BJ (cell line): ENCODE data around the gene SON. TPM values are rescaled to one million over a fixed set of nuclear protein-coding genes. Genes with fewer than 3 reads are reported as not detected.
"Not testable (repeated sequence)": the region's sequence is repeated elsewhere in the genome, so short reads cannot be mapped to it uniquely, and the experiment has no call there.

ENCODE experiments used
- CTCF ChIA-PET: fragments of 350-600 bp; formaldehyde crosslinking; extraction: SDS; loops from one replicate; lab custom pipeline; 2021; ENCODE audit warnings: antibody characterized with exemption, inconsistent platforms; lab: Yijun Ruan, JAX
- POLR2A ChIA-PET: fragments of 300-600 bp; sonication (Branson Sonifier 250); formaldehyde crosslinking; extraction: SDS; loops from one replicate; lab custom pipeline; 2021; ENCODE audit warnings: antibody characterized with exemption; lab: Charles Lee
- DNase-seq: peaks from one replicate; pipeline ENCODE4 v3.0.0-alpha.2; 2011; ENCODE audit warnings: low read depth
- H3K27me3 ChIP-seq: 2 replicates; pipeline ENCODE4 v1.6.0; 2011; ENCODE audit warnings: low read length; ENCODE audit not compliant: control insufficient read depth, insufficient read depth
- H3K36me3 ChIP-seq: 2 replicates; pipeline ENCODE4 v1.5.1; 2011; ENCODE audit warnings: low read length; ENCODE audit not compliant: control insufficient read depth, insufficient read depth
- H3K4me3 ChIP-seq: 2 replicates; pipeline ENCODE4 v1.5.1; 2011; ENCODE audit warnings: low read depth, mild to moderate bottlenecking, control low read depth, low read length
- polyA plus RNA-seq: library from polyadenylated mRNA; depleted of rRNA; stranded (reverse); fragments of >200 nt; gene quantifications from 2 replicates; pipeline ENCODE4 v1.2.3, GENCODE V29; 2011; rRNA removed
- TF ChIP-seq, protein P1 (sequence below): IDR thresholded peaks from 2 replicates; pipeline ENCODE4 v1.5.1; 2011; ENCODE audit warnings: low read depth, mild to moderate bottlenecking, control low read depth, inconsistent platforms, low read length, moderate library complexity; ENCODE audit not compliant: insufficient read depth

The SON gene
- polyA plus RNA-seq, 1 experiment: 41.6 TPM

DNA sequence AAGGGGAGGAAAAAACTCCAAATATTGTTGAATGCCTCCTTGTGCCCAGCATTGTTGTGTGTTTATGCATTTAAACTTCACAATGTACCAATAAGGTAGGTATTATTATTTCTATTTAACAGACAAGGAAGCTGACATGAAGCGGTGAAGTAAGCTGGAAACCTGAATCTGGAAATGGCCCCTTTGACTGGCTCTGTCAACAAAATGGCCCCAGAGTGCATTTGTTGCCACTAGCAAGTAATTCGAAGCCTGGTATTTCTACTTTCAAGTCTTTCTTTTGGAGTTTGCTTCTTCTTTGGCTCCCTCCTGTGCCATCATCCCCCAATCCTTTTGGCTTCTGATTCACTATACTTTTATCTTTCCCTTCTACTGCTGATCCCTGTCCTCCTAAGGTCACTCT is 75.6 kb downstream of the SON start:
- ChIA-PET POLR2A (no interaction called here), CTCF (interaction anchor here (1.7 kb wide), 1 partner anchor 13 kb away, joined by 5 read pairs; no protein-coding TSS in a partner anchor)
- DNase-seq: no peak
- TF ChIP-seq, protein P1, sequence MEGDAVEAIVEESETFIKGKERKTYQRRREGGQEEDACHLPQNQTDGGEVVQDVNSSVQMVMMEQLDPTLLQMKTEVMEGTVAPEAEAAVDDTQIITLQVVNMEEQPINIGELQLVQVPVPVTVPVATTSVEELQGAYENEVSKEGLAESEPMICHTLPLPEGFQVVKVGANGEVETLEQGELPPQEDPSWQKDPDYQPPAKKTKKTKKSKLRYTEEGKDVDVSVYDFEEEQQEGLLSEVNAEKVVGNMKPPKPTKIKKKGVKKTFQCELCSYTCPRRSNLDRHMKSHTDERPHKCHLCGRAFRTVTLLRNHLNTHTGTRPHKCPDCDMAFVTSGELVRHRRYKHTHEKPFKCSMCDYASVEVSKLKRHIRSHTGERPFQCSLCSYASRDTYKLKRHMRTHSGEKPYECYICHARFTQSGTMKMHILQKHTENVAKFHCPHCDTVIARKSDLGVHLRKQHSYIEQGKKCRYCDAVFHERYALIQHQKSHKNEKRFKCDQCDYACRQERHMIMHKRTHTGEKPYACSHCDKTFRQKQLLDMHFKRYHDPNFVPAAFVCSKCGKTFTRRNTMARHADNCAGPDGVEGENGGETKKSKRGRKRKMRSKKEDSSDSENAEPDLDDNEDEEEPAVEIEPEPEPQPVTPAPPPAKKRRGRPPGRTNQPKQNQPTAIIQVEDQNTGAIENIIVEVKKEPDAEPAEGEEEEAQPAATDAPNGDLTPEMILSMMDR: no peak
- Histone ChIP-seq H3K27me3 (no peaks in the 10 kb centered on the region), H3K36me3 (peaks cover 3% of the 10 kb centered on the region), H3K4me3 (no peak overlapping the region)

DNA sequence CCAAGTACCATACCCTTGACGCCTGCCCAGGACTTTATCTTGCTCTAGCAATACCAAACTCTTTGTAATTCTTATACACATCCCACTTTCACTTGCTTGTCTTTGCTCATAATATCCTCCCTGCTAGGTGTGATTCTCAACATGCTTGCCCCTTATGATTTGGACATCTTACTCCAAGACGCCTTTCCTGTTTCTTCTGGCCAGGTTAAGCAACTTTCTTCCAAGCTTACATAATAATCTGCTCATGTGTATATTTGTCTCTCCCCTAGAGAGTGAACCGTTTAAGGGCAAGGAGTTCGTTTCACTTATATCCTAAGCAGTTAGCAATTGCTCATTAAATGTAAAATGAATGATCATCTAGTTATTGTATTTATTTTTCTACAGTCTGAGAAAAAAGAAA is 76.9 kb downstream of the SON start:
- Histone ChIP-seq H3K4me3 (no peak overlapping the region), H3K36me3 (peaks cover 2% of the 10 kb centered on the region), H3K27me3 (no peaks in the 10 kb centered on the region)
- TF ChIP-seq, protein P1: no peak
- CTCF ChIA-PET: interaction anchor here (0.6 kb wide), 2 partner anchors 292 to 1052 kb away, joined by 3 read pairs; no protein-coding TSS in a partner anchor
- POLR2A ChIA-PET: no interaction called here
- DNase-seq: no peak

DNA sequence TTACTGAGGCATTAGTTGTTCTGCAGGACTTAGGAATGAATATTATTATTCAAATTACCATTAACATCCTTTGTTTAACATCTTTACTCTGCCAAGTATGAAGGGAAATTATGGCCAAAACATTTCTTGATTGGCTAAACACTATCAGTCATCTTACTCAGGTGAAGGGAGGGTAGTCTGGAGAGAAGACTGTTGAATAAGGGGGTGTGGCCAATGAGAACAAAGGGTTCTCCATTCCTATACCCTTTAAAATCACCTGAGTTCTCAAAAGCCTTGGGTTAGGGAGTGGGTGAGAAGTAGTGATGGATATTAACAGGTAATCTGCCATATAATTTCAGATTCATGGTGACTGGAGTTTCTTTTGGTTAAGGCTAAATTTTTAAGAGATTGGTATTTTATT is 79.4 kb downstream of the SON start:
- Histone ChIP-seq H3K4me3 (no peak overlapping the region), H3K36me3 (peaks cover 2% of the 10 kb centered on the region), H3K27me3 (no peaks in the 10 kb centered on the region)
- POLR2A ChIA-PET: no interaction called here
- CTCF ChIA-PET: interaction anchor here (1.9 kb wide), 1 partner anchor 16 kb away, joined by 5 read pairs; no protein-coding TSS in a partner anchor
- DNase-seq: no peak
- TF ChIP-seq, protein P1: no peak

DNA sequence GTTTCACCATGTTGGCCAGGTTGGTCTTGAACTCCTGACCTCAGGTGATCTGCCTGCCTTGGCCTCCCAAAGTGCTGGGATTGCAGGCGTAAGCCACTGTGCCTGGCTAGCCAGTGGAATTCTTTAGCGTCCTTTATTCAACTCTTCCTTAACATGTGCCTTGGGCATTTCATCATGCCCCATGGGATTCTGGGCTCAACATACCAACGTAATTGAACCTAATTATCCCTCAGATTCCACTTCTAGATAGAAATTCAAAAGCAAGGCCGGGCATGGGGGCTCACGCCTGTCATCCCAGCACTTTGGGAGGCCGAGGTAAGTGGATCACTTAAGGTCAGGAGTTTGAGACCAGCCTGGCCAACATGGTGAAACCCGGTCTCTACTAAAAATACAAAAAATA is 83.3 kb downstream of the SON start:
- DNase-seq, H3K27me3 ChIP-seq, H3K4me3 ChIP-seq, POLR2A ChIA-PET, H3K36me3 ChIP-seq: not testable (repeated sequence)
- CTCF ChIA-PET: interaction anchor here (1.2 to 2.7 kb wide), 2 partner anchors 20 to 21 kb away, joined by 3 to 15 read pairs; no protein-coding TSS in a partner anchor

Other genes starting within 250 kb of the SON start
- gene IFNAR1, start 218.1 kb upstream of the SON start, polyA plus RNA-seq: 11.4 and 15.0 TPM in 2 replicates
- 107 and 114 TPM in 2 replicates for gene IFNGR2, start 139.6 kb upstream of the SON start, polyA plus RNA-seq
- 23.5 and 32.1 TPM in 2 replicates for gene TMEM50B, start 63.1 kb upstream of the SON start, polyA plus RNA-seq
- 0.38 and 0.91 TPM in 2 replicates for gene DNAJC28, start 51.3 kb upstream of the SON start, polyA plus RNA-seq
- gene GART, start 921 bp upstream of the SON start, polyA plus RNA-seq: 14.8 and 25.7 TPM in 2 replicates
- gene DONSON, start 45.6 kb downstream of the SON start, polyA plus RNA-seq: 12.7 and 19.4 TPM in 2 replicates
- 21.2 and 43.0 TPM in 2 replicates for gene CRYZL1, start 98.7 kb downstream of the SON start, polyA plus RNA-seq
- gene ITSN1, start 99.5 kb downstream of the SON start, polyA plus RNA-seq: 56.2 and 68.4 TPM in 2 replicates